GM18861 (cell line): ENCODE measurements around the gene KRTAP5-3.
"Not testable (repeated sequence)": the region's sequence is repeated elsewhere in the genome, so short reads cannot be mapped to it uniquely, and the experiment has no call there.

Experiments
- ATAC-seq: cut with Tn5 transposase; IDR thresholded peaks from one replicate; pipeline ENCODE4 v1.9.1; 2021; ENCODE audit not compliant: unreplicated experiment

KRTAP5-3 gene, protein sequence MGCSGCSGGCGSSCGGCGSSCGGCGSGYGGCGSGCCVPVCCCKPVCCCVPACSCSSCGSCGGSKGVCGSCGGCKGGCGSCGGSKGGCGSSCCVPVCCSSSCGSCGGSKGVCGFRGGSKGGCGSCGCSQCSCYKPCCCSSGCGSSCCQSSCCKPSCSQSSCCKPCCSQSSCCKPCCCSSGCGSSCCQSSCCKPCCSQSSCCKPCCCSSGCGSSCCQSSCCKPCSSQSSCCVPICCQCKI

DNA sequence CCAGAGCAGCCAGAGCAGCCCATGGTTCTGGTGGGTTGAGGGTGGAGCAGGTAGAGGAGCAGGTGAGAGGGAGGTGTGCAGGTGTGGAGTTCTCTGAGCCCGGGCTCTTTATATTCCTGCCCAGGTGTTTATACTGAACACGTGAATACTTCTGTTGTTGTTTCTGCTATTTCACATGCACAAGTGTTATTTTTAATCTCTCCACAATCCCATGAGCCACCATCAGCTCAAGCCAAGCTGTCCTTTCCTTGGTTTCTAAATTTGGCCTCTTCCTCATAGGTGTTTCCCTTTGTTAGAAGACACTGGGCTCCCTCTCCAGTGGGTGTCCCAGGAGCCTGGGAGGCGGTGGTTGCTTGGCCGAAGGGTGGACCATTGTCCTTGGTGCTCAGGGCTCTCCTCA, at the start of gene KRTAP5-3:
Gene KRTAP5-3 (minus strand): TSS at position 101 of the 400 bp plus-strand sequence. CDS start 78 bp downstream, at position 23.
- no peak for ATAC-seq

DNA sequence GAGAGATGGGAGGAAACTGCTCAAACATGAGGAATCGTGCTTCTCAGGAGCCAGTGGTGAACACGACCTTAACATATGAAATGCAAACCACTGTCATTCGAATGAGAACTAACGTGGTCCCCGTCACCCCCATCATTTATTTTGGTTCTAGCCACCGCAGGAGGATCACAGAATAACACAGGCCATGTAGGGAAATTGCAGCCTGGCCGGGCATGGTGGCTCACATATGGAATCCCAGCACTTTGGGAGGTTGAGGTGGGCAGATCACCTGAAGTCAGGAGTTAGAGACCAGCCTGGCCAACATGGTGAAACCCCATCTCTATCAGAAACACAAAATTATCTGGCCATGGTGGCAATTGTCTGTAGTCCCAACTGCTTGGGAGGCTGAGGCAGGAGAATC, 48.4 kb upstream of the KRTAP5-3 start:
- ATAC-seq: no peak

DNA sequence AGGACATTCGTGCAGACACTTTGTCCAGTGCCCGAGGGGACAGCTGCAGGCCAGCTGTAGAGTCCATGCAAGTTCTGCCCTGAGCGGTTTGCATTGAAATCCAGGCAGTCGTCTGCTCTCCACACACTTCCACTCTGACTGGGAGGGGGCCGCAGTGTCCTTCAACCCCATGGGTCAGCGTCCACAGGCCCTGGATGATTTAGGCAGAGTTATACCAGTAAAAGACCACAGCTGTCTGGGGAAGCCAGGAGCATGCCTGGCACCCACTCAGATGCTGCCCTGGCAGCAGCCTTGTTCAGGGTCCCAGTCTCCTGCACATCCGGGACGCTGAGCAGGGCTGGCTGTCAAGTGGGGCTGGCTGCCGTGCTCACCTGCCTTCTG, 47.8 kb upstream of the KRTAP5-3 start:
- ATAC-seq: no peak

DNA sequence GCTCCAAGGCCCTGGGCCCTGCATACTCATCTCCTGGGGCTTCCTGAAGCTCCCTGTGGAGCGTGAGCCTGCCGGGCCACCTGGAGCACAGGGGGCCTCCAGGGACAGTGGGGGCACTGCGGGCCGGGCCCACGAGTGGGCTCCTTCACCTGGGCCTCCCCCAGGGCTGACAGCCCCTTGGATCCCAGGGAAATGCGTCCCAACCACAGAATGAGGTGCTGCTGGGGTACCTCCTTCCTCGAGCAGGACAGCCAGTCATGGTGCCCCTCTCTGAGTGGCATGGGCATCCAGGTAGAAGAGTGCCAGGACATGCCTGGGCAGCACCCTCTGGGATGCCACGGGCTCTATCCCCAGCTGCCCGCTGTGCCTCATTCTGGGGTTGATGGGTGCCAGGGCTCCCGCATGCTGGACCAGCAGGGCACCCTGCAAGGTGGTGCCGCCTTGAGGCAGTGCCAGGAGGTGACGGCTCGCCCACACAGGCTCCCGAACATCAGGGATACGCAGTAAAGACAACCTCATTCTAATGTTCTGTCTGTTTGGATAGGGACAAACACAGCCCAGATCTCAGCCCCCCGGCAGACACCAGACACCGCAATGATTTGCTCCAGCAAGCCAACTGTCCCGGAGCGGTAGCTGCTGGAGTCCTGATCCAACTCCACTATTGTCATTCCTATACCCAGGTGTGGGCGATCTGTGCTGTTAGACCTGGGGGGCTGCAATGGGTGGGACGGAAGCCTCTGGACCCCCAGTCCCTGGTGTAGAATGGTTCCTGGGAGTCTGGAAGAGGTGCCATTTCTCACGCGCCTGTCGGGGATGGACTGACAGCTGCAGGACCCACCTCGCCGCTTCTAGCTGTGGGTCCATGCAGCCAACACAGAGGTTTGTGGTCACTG, 47.2 kb upstream of the KRTAP5-3 start:
- ATAC-seq: no peak

DNA sequence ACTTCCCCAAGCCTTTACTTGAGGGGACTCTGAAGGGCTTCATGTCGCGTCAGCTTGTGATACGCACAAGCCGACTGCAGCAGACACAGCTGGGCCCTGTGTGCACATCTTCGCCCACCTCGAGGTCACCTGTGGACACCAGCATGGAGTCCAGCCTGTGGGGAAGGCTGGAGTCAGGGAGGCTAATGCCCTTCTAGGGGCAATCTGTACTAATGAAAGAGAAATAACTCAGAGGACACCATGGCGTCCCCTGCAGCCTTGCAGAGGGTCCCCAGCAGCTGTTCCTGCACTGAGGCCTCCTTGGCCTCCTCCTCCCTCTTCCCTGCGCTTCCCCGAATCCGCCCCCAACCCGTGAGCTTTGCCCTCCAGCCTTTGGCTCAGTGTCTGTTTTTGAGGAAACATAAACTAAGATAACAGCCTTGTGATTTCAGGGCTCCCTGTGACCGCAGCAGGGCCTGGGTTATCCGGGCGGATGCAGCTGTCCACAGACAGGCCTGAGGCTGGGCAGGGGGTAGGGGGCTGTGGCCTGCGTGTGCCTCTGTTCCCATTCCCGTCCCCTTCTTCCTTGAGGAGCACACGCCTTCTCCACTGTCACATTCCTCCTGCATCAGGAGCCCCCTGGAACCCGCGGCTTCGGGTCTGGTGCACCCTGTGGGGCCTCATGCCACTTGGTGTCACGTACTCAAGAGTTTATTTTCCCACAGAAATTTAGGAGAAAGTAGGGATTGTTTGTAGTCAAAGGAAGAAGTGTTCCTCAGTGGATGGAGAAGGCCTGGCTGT, 46.3 kb upstream of the KRTAP5-3 start:
- no peak for ATAC-seq

DNA sequence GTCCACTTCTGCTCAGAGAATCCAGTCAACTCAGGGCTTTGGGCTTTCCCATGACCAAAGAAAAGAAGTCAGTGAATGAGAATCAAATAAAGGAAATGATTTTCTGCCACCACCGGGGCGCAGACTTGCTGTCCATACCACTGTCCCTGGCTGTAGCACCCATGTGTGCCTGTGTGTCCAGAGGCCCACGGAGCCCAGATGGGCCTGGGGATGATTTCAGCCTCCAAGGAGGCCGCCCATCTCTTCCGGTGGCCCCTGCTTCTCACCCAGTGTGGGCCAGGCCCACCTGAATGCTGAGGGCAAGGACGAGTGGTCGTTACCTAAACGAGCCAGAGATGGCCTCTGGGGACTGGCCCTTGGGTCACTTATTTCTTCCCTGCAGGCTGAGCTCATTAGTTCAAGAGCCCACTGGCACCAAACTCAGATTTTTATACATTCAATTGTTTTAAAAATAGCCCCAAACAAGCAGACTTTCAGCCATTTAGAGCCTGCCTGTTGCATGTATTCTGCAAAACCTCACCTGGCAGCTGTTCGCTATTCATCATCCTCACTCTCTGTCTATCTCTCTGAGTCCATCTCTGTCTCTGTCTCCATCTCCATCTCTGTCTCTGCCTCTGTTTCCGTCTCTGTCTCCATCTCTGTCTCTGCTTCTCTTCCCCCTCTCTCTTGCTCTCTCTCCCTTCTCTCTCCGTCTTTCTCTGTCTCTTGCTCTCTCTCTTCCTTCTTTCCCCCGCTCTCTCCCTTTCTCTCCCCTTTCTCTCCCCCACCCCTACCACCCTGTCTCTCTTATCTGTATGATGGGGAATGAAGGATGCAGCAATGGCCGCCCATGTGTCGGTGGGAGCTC, 45.5 kb upstream of the KRTAP5-3 start:
- ATAC-seq: no peak

DNA sequence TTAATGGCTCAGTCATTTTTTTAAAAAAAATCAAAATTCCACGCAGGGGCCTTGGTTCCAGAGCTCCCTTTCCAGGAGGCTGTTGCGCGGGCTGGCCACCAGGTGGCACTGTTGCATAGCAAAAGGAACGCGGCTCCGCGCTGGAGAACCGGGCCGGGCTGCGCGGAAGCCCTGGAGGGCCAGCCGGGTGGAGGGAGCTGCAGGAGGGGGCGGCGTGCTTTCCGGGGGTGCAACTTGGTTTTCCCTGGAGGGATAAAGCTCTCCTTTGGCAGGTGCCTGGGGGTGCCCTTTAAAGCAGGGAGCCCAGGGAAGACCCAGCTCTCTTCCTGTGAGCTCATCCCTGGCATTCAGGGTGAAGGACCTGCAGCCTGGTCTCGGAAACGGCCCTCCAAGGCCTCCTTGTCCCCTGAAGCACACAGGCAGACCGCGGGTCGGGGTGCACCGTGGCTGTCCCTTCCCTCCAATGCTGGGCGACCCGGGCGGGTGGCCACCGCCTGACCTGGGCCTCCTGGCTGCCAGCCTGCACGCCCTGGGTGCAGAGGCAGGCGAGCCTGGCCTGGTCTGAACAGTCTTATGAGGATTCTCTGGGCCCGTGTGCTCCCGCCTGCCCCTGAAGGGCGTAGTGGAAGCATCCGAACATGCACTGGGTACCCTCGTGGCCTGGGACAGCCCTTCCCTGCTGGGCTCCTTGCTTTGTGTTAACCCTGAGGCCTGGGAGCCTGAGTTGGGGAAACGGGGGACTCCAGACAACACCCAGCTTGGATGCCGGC, 44.7 kb upstream of the KRTAP5-3 start:
- no peak for ATAC-seq

DNA sequence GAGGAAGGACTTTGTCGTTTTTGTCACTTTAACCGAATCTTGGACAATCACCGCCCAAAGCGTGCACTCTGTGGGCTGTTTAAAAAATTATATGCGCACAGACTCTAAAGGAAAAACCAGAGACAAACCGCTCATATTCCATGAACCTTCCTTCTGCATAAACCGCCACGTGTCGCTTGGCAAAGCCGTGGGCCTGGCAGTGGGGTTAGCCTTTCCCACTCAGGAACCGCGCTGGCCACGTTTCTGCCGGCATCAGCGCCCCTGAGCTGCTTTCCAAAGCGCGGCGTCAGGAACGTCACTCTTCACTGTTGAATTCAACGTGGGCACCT, 44.1 kb upstream of the KRTAP5-3 start:
- no peak for ATAC-seq

DNA sequence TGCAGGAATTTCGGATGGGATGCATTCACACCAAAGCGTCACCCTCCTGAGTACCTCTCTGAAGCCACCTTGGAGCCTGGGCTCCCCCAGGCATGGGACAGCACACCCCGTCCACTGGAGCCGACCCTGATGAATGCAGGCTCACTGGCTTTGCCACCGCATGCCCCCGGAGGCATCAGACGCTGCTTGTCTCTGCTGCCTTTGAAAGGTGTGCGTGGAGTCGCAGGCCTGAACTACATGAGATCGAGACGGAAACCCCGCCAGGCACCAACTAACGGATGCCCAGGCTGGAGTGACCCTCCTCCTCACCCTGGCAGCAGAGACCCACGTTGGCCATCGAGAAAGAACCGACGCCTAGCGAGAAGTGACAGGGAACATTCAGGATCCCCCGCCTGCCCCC, 43.8 kb upstream of the KRTAP5-3 start:
- ATAC-seq: no peak

DNA sequence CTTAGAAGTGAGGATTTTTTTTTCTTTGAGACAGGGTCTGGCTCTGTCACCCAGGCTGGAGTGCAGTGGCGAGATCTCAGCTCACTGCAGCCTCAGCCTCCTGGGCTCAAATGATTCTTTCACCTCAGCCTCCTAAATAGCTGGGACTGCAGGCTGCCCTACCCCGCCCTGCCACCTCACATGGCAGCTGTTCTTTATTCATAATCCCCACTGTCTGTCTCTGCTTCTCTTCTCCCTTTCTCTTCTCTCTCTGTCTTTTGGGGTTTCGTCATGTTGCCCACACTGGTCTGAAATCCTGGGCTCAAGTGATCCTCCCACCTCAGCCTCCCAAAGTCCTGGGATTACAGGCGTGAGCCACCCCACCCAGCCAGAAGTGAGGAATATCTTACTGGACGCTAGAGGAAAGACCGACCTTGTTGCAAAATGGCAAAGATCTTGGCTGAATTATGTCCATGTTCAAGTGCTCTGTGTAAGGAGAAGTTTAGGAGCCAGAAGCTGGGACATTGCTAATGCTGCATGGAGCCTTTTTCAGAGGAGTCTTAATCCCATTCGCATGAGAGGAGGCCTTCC, 43.2 kb upstream of the KRTAP5-3 start:
- no peak for ATAC-seq

DNA sequence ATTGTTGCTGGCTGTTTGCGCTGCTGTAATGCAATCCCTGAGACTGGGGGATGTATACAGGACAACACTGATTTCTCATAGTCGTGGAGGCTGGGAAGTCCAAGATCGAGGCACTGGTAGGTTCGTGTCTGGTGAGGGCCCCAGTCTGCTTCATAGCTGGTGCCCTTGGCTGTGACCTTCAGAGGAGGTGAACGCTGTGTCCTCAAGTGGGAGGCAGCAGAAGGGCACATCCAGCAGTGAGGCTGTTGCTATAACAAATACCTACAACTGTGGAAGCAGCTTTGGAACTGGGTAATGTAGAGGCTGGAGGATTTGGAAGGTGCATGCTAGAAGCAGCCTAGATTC, 42.6 kb upstream of the KRTAP5-3 start:
- no peak for ATAC-seq

DNA sequence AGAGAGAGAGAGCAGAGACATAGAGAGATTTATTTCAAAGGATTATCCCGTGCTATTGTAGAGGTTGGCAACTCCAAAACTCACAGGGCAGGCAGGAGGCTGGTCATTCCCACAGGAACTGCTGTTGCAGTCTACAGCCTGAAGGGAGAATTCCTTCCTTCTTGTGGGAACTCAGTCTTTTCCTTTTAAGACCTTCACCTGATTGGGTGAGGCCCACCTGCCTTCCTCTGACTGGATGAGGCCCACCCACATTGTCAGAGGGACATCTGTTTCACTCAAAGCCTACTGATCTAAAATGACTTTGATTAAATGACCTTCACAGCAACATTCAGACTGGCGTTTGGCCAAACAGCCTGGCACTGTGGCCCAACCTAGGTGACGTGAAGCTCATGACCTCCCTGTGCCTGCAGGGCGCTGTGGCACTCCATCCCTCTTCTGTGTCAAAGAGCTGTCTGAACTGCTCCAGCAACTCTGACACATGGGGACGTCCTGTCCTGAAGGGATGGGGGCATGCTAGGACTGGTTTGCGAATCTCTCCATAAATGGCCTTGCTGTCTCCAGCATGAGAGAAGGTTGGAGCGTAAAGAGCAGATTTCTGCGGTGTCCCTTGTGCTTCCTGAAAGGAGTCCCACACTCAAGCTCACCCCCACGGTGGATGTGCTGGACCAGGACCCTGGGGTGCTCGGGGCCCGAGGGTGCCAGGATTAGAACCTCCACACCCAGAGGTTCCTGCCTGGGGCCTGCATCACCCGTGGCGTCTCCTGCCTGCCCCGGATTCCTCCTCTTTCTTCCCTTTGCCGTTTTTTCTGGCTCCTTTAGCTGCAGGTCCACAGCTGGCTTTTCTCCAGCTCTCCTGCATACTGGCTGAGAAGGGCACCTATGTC, 42.0 kb upstream of the KRTAP5-3 start:
- ATAC-seq: no peak

DNA sequence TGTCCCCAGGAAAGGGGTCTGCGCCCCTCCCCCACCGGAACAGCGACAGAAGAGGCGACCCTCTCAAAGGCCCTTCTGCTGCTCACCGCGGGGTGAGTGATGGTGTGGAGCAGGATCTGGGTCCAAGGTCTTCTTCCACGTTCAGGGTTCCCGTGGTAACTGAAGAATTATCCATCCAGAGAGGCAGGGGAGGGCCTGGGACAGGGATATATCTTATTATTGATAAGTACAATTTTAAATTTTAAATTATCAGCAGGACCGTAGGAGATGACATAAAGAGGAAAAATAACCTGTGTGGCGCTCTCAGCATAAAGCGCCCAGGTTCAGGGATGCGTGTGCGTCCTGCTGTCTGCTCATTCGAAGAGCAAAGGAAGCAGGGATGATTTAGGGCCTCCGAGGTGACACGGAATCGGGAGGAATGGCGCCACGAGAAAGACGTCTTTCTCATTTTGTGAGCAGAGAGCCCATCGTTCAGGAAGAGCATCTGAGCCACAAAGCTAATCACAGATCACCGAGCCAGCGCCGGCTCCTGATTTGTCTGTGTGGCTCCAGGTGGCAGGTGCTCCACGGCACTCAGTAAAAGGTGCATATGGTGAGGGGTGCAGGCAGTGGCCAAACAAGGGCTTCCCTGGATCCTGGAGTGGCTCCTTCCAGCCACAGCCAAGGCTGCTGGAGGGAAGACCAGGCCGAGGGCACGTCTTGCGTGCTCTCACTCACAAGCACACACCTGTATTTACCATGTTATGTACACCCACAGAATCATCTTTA, 40.6 kb upstream of the KRTAP5-3 start:
- no peak for ATAC-seq

DNA sequence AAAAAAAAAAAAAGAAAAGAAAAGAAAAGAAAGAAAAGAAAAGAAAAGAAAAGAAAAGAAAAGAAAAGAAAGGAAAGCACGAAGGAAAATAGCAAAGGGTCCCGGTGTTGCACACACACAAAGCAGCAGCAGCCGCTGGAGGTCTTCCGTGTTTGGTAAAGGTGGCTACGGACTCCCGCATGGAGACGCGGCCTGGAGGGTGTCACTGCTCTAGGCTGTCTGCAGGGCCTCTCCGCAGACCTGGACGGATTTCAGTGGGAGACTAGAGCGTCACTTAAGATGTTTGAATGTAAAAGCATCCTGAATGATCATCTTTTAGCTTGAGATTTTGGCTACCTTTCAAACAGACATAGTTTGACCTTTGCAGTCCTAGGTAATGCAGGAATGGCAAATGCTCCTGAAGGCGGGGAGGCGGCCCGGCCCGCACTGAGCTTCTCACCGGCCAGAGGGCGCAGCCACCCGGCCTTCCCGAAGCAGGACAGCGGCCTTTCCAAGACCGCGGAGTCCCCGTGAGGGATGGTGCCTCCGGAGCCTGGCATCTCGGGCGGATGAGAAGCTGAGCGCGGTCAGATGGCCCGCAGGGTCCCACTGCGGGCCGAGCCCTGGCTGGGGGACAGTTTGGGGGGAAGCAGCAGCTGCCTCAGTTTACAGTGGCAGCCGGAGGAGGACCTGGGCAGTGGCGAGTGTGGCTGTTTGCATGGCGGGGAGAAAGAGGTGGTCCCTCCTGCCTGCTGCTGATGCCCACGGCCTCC, 39.8 kb upstream of the KRTAP5-3 start:
- no peak for ATAC-seq

DNA sequence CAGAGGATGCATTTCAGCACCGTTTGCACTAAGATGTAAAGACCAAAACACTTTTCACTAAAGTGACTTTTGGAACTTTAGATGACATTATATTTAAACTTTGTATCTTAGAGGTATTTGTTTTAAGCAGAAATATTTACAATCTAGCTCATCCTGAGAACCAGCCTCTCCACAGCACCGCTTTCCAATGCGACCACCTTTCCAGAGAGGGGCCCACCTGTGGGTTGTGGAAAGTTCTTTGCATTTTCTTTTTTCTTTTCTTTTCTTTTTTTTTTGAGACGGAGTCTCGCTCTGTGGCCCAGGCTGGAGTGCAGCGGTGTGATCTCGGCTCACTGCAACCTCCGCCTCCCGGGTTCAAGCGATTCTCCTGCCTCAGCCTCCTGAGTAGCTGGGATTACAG, 38.3 kb upstream of the KRTAP5-3 start:
- not testable (repeated sequence) for ATAC-seq

DNA sequence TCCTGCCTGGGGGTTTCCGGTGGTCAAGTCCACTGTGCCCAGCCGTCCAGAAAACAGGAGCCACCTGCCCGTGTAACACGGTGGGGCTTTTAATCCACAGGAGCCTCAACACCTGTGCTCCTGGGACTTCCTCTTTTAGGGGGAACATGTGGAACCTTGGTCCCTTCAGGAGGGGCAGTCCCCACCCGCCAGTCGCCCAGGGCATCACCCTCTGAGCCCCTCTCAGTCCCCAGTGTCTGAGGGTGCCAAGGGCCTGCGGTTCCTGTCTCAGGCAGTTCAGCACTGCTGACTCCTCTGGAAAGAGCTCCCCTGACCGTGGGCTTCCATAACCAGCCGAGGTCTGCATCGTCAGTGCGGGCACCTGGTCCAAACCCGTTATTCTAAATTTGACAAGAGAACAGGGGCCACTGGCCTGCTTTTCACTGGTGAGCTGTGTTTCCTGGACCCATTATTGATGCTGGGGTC, 37.1 kb upstream of the KRTAP5-3 start:
- ATAC-seq: no peak

DNA sequence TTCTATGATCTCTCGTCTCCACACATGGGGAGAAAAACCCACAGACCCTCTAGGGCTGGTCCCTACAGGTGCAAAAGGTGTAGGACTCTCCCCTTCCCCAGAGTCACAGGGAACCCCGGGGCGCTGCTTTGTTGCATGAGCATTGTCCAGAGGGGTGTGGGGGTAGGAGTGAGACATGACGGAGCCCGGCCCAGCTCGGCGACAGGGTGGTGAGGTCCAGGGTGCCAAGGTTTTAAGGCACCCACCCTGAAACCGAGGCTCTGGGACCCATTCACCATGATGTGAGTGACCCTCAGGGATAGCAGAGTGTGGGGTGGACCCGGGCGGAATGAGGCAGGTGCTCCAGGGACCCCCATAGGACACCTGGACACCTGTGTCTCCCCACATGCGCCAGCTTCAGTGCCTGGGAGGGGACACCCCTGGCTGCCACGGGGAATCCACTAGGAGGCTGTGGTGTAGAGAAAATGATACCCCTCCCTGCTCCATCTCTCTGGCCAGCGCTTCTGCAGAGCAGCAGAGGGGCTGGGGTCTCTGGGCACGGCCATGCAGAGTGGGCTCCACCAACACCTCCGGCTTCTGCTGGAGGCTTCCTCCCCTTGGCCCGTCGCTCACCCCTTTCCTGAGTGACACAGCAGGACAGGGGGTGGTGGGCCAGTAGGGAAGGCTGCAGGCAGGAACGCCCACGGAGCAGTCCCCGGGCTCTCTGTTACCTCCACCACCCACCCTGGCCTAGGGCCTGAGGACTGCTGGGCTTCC, 36.5 kb upstream of the KRTAP5-3 start:
- ATAC-seq: no peak
